GM21360 (cell line): ENCODE data around the gene ZDHHC14.
"Not testable (repeated sequence)": the region's sequence is repeated elsewhere in the genome, so short reads cannot be mapped to it uniquely, and the experiment has no call there.

Source experiments
- ATAC-seq: cut with Tn5 transposase; IDR thresholded peaks from one replicate; pipeline ENCODE4 v1.9.1; 2021; ENCODE audit warnings: mild to moderate bottlenecking, moderate library complexity; ENCODE audit not compliant: unreplicated experiment

The ZDHHC14 gene

GRCh38 chr6:157379656-157380457 is 1.1 kb upstream of the ZDHHC14 start:
- ATAC-seq = peak; percentile 80

- peak; percentile 1 for ATAC-seq
Measured at GRCh38 chr6:157380458-157380778, 572 bp upstream of the ZDHHC14 start.

- peak; percentile 17 for ATAC-seq
Measured at GRCh38 chr6:157381631-157382621, 936 bp downstream of the ZDHHC14 start.

- ATAC-seq = no peak
Measured at GRCh38 chr6:157382821-157383220, 1.8 kb downstream of the ZDHHC14 start.

GRCh38 chr6:157383471-157383870 is 2.5 kb downstream of the ZDHHC14 start:
- no peak for ATAC-seq

GRCh38 chr6:157384962-157385361 is 4.0 kb downstream of the ZDHHC14 start:
- ATAC-seq = not testable (repeated sequence)

- ATAC-seq = no peak
Measured at GRCh38 chr6:157385482-157385881, 4.5 kb downstream of the ZDHHC14 start.

- ATAC-seq = no peak
Measured at GRCh38 chr6:157386023-157386422, 5.0 kb downstream of the ZDHHC14 start.

GRCh38 chr6:157386454-157386853 is 5.5 kb downstream of the ZDHHC14 start:
- ATAC-seq = no peak

GRCh38 chr6:157388924-157389323 is 7.9 kb downstream of the ZDHHC14 start:
- ATAC-seq = no peak

GRCh38 chr6:157390273-157391060 is 9.5 kb downstream of the ZDHHC14 start:
- no peak for ATAC-seq

GRCh38 chr6:157392927-157393668 is 12.1 kb downstream of the ZDHHC14 start:
- ATAC-seq = no peak

- no peak for ATAC-seq
Measured at GRCh38 chr6:157393669-157394327, 12.8 kb downstream of the ZDHHC14 start.

GRCh38 chr6:157395199-157395598 is 14.2 kb downstream of the ZDHHC14 start:
- ATAC-seq = not testable (repeated sequence)

GRCh38 chr6:157396026-157396425 is 15.0 kb downstream of the ZDHHC14 start:
- ATAC-seq = no peak

- no peak for ATAC-seq
Measured at GRCh38 chr6:157397660-157398059, 16.7 kb downstream of the ZDHHC14 start.

GRCh38 chr6:157398151-157398550 is 17.2 kb downstream of the ZDHHC14 start:
- ATAC-seq = no peak

- no peak for ATAC-seq
Measured at GRCh38 chr6:157400676-157401075, 19.7 kb downstream of the ZDHHC14 start.

- ATAC-seq = no peak
Measured at GRCh38 chr6:157401734-157402338, 20.8 kb downstream of the ZDHHC14 start.
